Smooth muscle cell (in vitro differentiated cells): ENCODE data around the gene AFAP1. TPM values are rescaled to one million over a fixed set of nuclear protein-coding genes. Genes with fewer than 3 reads are reported as not detected.

Experiments
- DNase-seq: peaks from one replicate; lab custom pipeline; 2025; ENCODE audit not compliant: unreplicated experiment; lab: John Stamatoyannopoulos, UW
- H2AFZ ChIP-seq: fragments of 200-600 bp; sonication (generic); 2 replicates; pipeline ENCODE4 v1.6.0; 2016; ENCODE audit warnings: antibody characterized with exemption, low read depth, mild to moderate bottlenecking
- H3F3A ChIP-seq: fragments of 200-600 bp; sonication (generic); 2 replicates; pipeline ENCODE4 v1.6.0; 2017; ENCODE audit warnings: antibody characterized with exemption, low read depth
- H3K27ac ChIP-seq: fragments of 200-600 bp; sonication (generic); 2 replicates; pipeline ENCODE4 v1.5.1; 2016; ENCODE audit warnings: low read depth, mild to moderate bottlenecking
- H3K27me3 ChIP-seq: fragments of 200-600 bp; sonication (generic); 2 replicates; pipeline ENCODE4 v1.6.1; 2016; ENCODE audit warnings: low read depth, mild to moderate bottlenecking
- H3K36me3 ChIP-seq: fragments of 200-600 bp; sonication (generic); 2 replicates; pipeline ENCODE4 v1.5.1; 2016; ENCODE audit warnings: low read depth
- H3K4me1 ChIP-seq: fragments of 200-600 bp; sonication (generic); 2 replicates; pipeline ENCODE4 v1.5.1; 2016; ENCODE audit warnings: low read depth
- H3K4me2 ChIP-seq: fragments of 200-600 bp; sonication (generic); 2 replicates; pipeline ENCODE4 v1.6.0; 2016; ENCODE audit warnings: mild to moderate bottlenecking
- H3K4me3 ChIP-seq: fragments of 200-600 bp; sonication (generic); 2 replicates; pipeline ENCODE4 v1.5.1; 2016; ENCODE audit warnings: mild to moderate bottlenecking
- H3K79me2 ChIP-seq: fragments of 200-600 bp; sonication (generic); 2 replicates; pipeline ENCODE4 v1.6.0; 2016; ENCODE audit warnings: low read depth, mild to moderate bottlenecking
- H3K9ac ChIP-seq: fragments of 200-600 bp; sonication (generic); 2 replicates; pipeline ENCODE4 v1.6.0; 2016; ENCODE audit warnings: low read depth
- H3K9me3 ChIP-seq: fragments of 200-600 bp; sonication (generic); replicated peaks from 2 replicates; pipeline ENCODE4 v1.5.1; 2016; ENCODE audit warnings: low read depth
- H4K20me1 ChIP-seq: fragments of 200-600 bp; sonication (generic); 2 replicates; pipeline ENCODE4 v1.6.0; 2016; ENCODE audit warnings: low read depth
- WGBS: methylation state at CpG from one replicate; pipeline ENCODE4 v1.1.7; 2016; ENCODE audit warnings: low lambda C conversion rate; 5-methylcytosine and 5-hydroxymethylcytosine counted together
- polyA plus RNA-seq: library from polyadenylated mRNA; unstranded; fragments of >200 nt; fragmentation: Nextera tagmentation; extraction: Ambion mirVana; gene quantifications from 2 replicates; pipeline ENCODE4 v1.2.1, GENCODE V29; 2016
- total RNA-seq: library from RNA; depleted of rRNA; stranded (reverse); fragments of >200 nt; gene quantifications from 2 replicates; pipeline ENCODE4 v1.2.3, GENCODE V29; 2014
- TF ChIP-seq, protein P1 (sequence below): fragments of 200-600 bp; sonication (generic); IDR thresholded peaks from 2 replicates; pipeline ENCODE4 v1.5.1; 2017; ENCODE audit warnings: borderline replicate concordance, mild to moderate bottlenecking, antibody characterized with exemption; ENCODE audit not compliant: insufficient read depth, poor library complexity, severe bottlenecking

The AFAP1 gene
- total and polyA plus RNA-seq, 2 experiments from 2014 or later, result 12.6 to 24.8 TPM

DNA sequence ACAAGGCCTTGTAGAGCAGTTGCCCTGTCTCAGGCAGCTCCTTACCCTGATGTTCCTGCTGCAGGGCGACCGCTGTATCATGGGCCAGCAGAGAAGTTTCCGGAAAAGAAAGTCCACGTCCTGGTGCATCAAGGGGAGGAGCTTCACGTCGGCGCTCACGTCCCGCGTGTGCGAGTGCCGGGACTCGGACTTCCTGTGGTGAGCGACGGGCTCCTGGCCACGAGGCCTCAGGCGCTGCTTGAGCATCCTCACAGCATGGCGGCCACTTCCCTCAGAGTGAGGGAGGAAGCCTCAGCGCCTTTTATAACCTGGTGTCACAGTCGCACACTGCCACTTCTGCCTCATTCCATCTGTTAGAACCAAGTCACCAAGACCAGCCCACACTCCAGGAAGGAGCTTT, 225.5 kb downstream of the AFAP1 start:
- Histone ChIP-seq H2AFZ (no peak overlapping the region), H3K9me3 (no peaks in the 10 kb centered on the region), H3K9ac (no peak overlapping the region), H3K27me3 (peaks cover 15% of the 10 kb centered on the region), H3K27ac (no peak overlapping the region), H3K36me3 (no peaks in the 10 kb centered on the region), H3K79me2 (no peaks in the 10 kb centered on the region), H3K4me2 (no peak overlapping the region), H3K4me1 (no peaks in the 10 kb centered on the region), H3F3A (no peaks in the 10 kb centered on the region), H4K20me1 (no peaks in the 10 kb centered on the region), H3K4me3 (no peak overlapping the region)
- no peak for DNase-seq
- WGBS, result 97% methylated on average over 20 of the region's 20 CpGs
- TF ChIP-seq, protein P1, sequence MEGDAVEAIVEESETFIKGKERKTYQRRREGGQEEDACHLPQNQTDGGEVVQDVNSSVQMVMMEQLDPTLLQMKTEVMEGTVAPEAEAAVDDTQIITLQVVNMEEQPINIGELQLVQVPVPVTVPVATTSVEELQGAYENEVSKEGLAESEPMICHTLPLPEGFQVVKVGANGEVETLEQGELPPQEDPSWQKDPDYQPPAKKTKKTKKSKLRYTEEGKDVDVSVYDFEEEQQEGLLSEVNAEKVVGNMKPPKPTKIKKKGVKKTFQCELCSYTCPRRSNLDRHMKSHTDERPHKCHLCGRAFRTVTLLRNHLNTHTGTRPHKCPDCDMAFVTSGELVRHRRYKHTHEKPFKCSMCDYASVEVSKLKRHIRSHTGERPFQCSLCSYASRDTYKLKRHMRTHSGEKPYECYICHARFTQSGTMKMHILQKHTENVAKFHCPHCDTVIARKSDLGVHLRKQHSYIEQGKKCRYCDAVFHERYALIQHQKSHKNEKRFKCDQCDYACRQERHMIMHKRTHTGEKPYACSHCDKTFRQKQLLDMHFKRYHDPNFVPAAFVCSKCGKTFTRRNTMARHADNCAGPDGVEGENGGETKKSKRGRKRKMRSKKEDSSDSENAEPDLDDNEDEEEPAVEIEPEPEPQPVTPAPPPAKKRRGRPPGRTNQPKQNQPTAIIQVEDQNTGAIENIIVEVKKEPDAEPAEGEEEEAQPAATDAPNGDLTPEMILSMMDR, result no peak

DNA sequence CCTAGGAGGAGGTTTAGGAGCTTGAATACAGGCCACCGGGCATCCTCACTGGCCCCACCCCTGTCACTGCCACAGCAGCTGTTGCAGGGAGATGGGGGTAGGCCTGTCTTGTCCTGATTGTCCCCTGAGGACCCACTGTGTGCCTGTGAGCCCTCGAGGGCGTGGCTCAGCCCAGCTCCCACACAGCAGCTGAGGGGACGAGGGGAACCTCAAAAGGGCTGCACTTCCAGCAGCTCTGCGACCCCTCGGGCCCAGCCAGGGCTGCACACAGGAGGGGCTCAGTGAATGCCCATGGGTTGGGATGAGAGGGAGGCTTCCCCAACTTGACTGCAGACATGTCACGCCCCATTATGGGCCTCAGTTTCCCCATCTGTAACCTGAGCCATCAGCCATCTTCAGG, 225.9 kb downstream of the AFAP1 start:
- H4K20me1 ChIP-seq, result no peaks in the 10 kb centered on the region
- H3K9me3 ChIP-seq, result no peaks in the 10 kb centered on the region
- H3K4me3 ChIP-seq, result no peak overlapping the region
- no peak for DNase-seq
- TF ChIP-seq, protein P1, result no peak
- H2AFZ ChIP-seq, result no peak overlapping the region
- WGBS, result 94% methylated on average over 7 of the region's 7 CpGs
- H3K79me2 ChIP-seq, result no peaks in the 10 kb centered on the region
- H3K9ac ChIP-seq, result no peak overlapping the region
- no peaks in the 10 kb centered on the region for H3K4me1 ChIP-seq
- no peak overlapping the region for H3K4me2 ChIP-seq
- no peak overlapping the region for H3K27ac ChIP-seq
- H3K27me3 ChIP-seq, result peaks cover 10% of the 10 kb centered on the region
- no peaks in the 10 kb centered on the region for H3F3A ChIP-seq
- no peaks in the 10 kb centered on the region for H3K36me3 ChIP-seq

- TF ChIP-seq, protein P1, result no peak
- no peak overlapping the region for H3K4me3 ChIP-seq
- H3K27ac ChIP-seq, result no peak overlapping the region
- H3K36me3 ChIP-seq, result no peaks in the 10 kb centered on the region
- no peaks in the 10 kb centered on the region for H3F3A ChIP-seq
- 93% methylated on average over 19 of the region's 19 CpGs for WGBS
- H3K79me2 ChIP-seq, result no peaks in the 10 kb centered on the region
- H2AFZ ChIP-seq, result no peak overlapping the region
- no peak overlapping the region for H3K9ac ChIP-seq
- no peaks in the 10 kb centered on the region for H3K9me3 ChIP-seq
- H3K4me1 ChIP-seq, result no peaks in the 10 kb centered on the region
- no peak overlapping the region for H3K4me2 ChIP-seq
- DNase-seq, result no peak
- no peaks in the 10 kb centered on the region for H4K20me1 ChIP-seq
- peaks cover 1% of the 10 kb centered on the region for H3K27me3 ChIP-seq
Measured at GRCh38 chr4:7712021-7712671, 227.5 kb downstream of the AFAP1 start.
